ENCODE data around the gene DFFA. TPM values are rescaled to one million over a fixed set of nuclear protein-coding genes. Genes with fewer than 3 reads are reported as not detected.

DFFA gene
- total RNA-seq, 4 donors from 2014 or later: 20.2 to 32.3 (median 29.3) TPM

- 37 to 59% methylated on average over 2 to 5 of the region's 5 CpGs for WGBS, 2 donors (ENCODE audit: low coverage in 1 of 2)
- H3K4me3 ChIP-seq: no peak overlapping the region
- H3K4me1 ChIP-seq: peaks cover 0 to 13% (median 0%) of the 10 kb centered on the region in 3 donors
- H3K27me3 ChIP-seq: no peaks in the 10 kb centered on the region
- ATAC-seq: no peak
- no peak overlapping the region for H3K27ac ChIP-seq
- H3K36me3 ChIP-seq: no peaks in the 10 kb centered on the region
- no peaks in the 10 kb centered on the region for H3K9me3 ChIP-seq
- TF ChIP-seq POLR2AphosphoS5 (IDR thresholded peaks at IDR 0.05): no peak
- TF ChIP-seq EP300 (IDR thresholded peaks at IDR 0.05): no peak
- no peak for TF ChIP-seq CTCF (IDR thresholded peaks at IDR 0.05)
- no peak for TF ChIP-seq POLR2A (IDR thresholded peaks at IDR 0.05)
Observed at GRCh38 chr1:10504249-10504648, 31.9 kb upstream of the DFFA start.

GRCh38 chr1:10502206-10502605, 29.9 kb upstream of the DFFA start:
- Histone ChIP-seq H3K36me3 (peaks cover 0 to under 1% of the 10 kb centered on the region in 2 donors), H3K4me1 (peaks cover 0 to 4% (median 0%) of the 10 kb centered on the region in 3 donors), H3K9me3 (no peaks in the 10 kb centered on the region), H3K27ac (no peak overlapping the region), H3K4me3 (no peak overlapping the region), H3K27me3 (no peaks in the 10 kb centered on the region)
- no peak for TF ChIP-seq EP300 (IDR thresholded peaks at IDR 0.05)
- TF ChIP-seq POLR2AphosphoS5 (IDR thresholded peaks at IDR 0.05): no peak
- no peak for TF ChIP-seq POLR2A (IDR thresholded peaks at IDR 0.05)
- no peak for TF ChIP-seq CTCF (IDR thresholded peaks at IDR 0.05)
- no peak for ATAC-seq
- whole genome bisulfite sequencing, 2 donors (ENCODE audit: low coverage in 1 of 2): 71 to 84% methylated on average over 5 of the region's 5 CpGs

- Histone ChIP-seq H3K27me3 (no peaks in the 10 kb centered on the region), H3K36me3 (peaks cover 0 to 14% of the 10 kb centered on the region in 2 donors), H3K4me3 (no peak overlapping the region), H3K4me1 (peaks cover 0 to 20% (median 9%) of the 10 kb centered on the region in 3 donors), H3K27ac (no peak overlapping the region), H3K9me3 (no peaks in the 10 kb centered on the region)
- WGBS, 2 donors (ENCODE audit: low coverage in 1 of 2): 80 to 85% methylated on average over 8 of the region's 8 CpGs
- TF ChIP-seq CTCF (IDR thresholded peaks at IDR 0.05): no peak
- TF ChIP-seq POLR2A (IDR thresholded peaks at IDR 0.05): no peak
- TF ChIP-seq EP300 (IDR thresholded peaks at IDR 0.05): no peak
- no peak for TF ChIP-seq POLR2AphosphoS5 (IDR thresholded peaks at IDR 0.05)
- ATAC-seq: no peak
Observed at GRCh38 chr1:10498231-10498630, 25.9 kb upstream of the DFFA start.

- Histone ChIP-seq H3K4me1 (peaks cover 0 to 20% (median 9%) of the 10 kb centered on the region in 3 donors), H3K27ac (no peak overlapping the region), H3K9me3 (no peaks in the 10 kb centered on the region), H3K27me3 (no peaks in the 10 kb centered on the region), H3K4me3 (no peak overlapping the region), H3K36me3 (peaks cover 0 to 14% of the 10 kb centered on the region in 2 donors)
- 80 to 92% methylated on average over 1 to 3 of the region's 7 CpGs for WGBS, 2 donors (ENCODE audit: low coverage in 1 of 2)
- TF ChIP-seq POLR2A (IDR thresholded peaks at IDR 0.05): no peak
- no peak for TF ChIP-seq POLR2AphosphoS5 (IDR thresholded peaks at IDR 0.05)
- TF ChIP-seq EP300 (IDR thresholded peaks at IDR 0.05): no peak
- TF ChIP-seq CTCF (IDR thresholded peaks at IDR 0.05): no peak
- ATAC-seq: no peak
Observed at GRCh38 chr1:10497109-10497508, 24.8 kb upstream of the DFFA start.

- ATAC-seq: no peak
- 74 to 80% methylated on average over 9 to 11 of the region's 14 CpGs for WGBS, 2 donors (ENCODE audit: low coverage in 1 of 2)
- Histone ChIP-seq H3K9me3 (no peaks in the 10 kb centered on the region), H3K27me3 (no peaks in the 10 kb centered on the region), H3K4me3 (no peak overlapping the region), H3K27ac (no peak overlapping the region), H3K36me3 (peaks cover 0 to 14% of the 10 kb centered on the region in 2 donors), H3K4me1 (peaks cover 0 to 20% (median 9%) of the 10 kb centered on the region in 3 donors)
- TF ChIP-seq CTCF (IDR thresholded peaks at IDR 0.05) (no peak), EP300 (IDR thresholded peaks at IDR 0.05) (no peak), POLR2A (IDR thresholded peaks at IDR 0.05) (no peak)
Observed at GRCh38 chr1:10495952-10496351, 23.6 kb upstream of the DFFA start.
